Measurements from ENCODE around the gene EXD3. TPM values are rescaled to one million over a fixed set of nuclear protein-coding genes. Genes with fewer than 3 reads are reported as not detected.
"Not testable (repeated sequence)": the region's sequence is repeated elsewhere in the genome, so short reads cannot be mapped to it uniquely, and the experiment has no call there.

The EXD3 gene
- total RNA-seq, 1 donor: 6.1 TPM

GRCh38 chr9:137380606-137381005, 42.4 kb downstream of the EXD3 start:
- Histone ChIP-seq H3K4me1 (ENCODE audit: insufficient read depth, low read length) (no peaks in the 10 kb centered on the region), H3K4me3 (ENCODE audit: low read length) (no peak overlapping the region), H3K9me3 (ENCODE audit: low read depth, low read length) (no peaks in the 10 kb centered on the region), H3K27me3 (ENCODE audit: insufficient read depth, low read length) (no peaks in the 10 kb centered on the region)

- H3K27me3 ChIP-seq (ENCODE audit: insufficient read depth, low read length): no peaks in the 10 kb centered on the region
- no peaks in the 10 kb centered on the region for H3K9me3 ChIP-seq (ENCODE audit: low read depth, low read length)
Observed at GRCh38 chr9:137380171-137380570, 42.8 kb downstream of the EXD3 start.

GRCh38 chr9:137379761-137380161, 43.2 kb downstream of the EXD3 start:
- Histone ChIP-seq H3K9me3 (ENCODE audit: low read depth, low read length) (no peaks in the 10 kb centered on the region), H3K4me3 (ENCODE audit: low read length) (no peak overlapping the region), H3K4me1 (ENCODE audit: insufficient read depth, low read length) (no peaks in the 10 kb centered on the region), H3K27me3 (ENCODE audit: insufficient read depth, low read length) (no peaks in the 10 kb centered on the region)

More at GRCh38 chr9:137380171-137380570, 42.8 kb downstream of the EXD3 start:
- H3K4me3 ChIP-seq (ENCODE audit: low read length): no peak overlapping the region
- H3K4me1 ChIP-seq (ENCODE audit: insufficient read depth, low read length): no peaks in the 10 kb centered on the region

- H3K27me3 ChIP-seq (ENCODE audit: insufficient read depth, low read length); H3K9me3 ChIP-seq (ENCODE audit: low read depth, low read length); H3K4me3 ChIP-seq (ENCODE audit: low read length); H3K4me1 ChIP-seq (ENCODE audit: insufficient read depth, low read length): not testable (repeated sequence)
Observed at GRCh38 chr9:137378688-137379410, 44.1 kb downstream of the EXD3 start.

GRCh38 chr9:137376386-137376785, 46.6 kb downstream of the EXD3 start:
- no peaks in the 10 kb centered on the region for H3K4me1 ChIP-seq (ENCODE audit: insufficient read depth, low read length)
- no peaks in the 10 kb centered on the region for H3K9me3 ChIP-seq (ENCODE audit: low read depth, low read length)
- H3K4me3 ChIP-seq (ENCODE audit: low read length): no peak overlapping the region
- no peaks in the 10 kb centered on the region for H3K27me3 ChIP-seq (ENCODE audit: insufficient read depth, low read length)

- H3K9me3 ChIP-seq (ENCODE audit: low read depth, low read length): no peaks in the 10 kb centered on the region
- no peaks in the 10 kb centered on the region for H3K4me1 ChIP-seq (ENCODE audit: insufficient read depth, low read length)
- no peak overlapping the region for H3K4me3 ChIP-seq (ENCODE audit: low read length)
- no peaks in the 10 kb centered on the region for H3K27me3 ChIP-seq (ENCODE audit: insufficient read depth, low read length)
Observed at GRCh38 chr9:137375321-137376058, 47.5 kb downstream of the EXD3 start.

- H3K4me3 ChIP-seq (ENCODE audit: low read length): no peak overlapping the region
- no peaks in the 10 kb centered on the region for H3K4me1 ChIP-seq (ENCODE audit: insufficient read depth, low read length)
- H3K9me3 ChIP-seq (ENCODE audit: low read depth, low read length): no peaks in the 10 kb centered on the region
- H3K27me3 ChIP-seq (ENCODE audit: insufficient read depth, low read length): no peaks in the 10 kb centered on the region
Observed at GRCh38 chr9:137374131-137374845, 48.7 kb downstream of the EXD3 start.

GRCh38 chr9:137373611-137373980, 49.4 kb downstream of the EXD3 start:
- Histone ChIP-seq H3K9me3 (ENCODE audit: low read depth, low read length) (no peaks in the 10 kb centered on the region), H3K27me3 (ENCODE audit: insufficient read depth, low read length) (no peaks in the 10 kb centered on the region), H3K4me3 (ENCODE audit: low read length) (no peak overlapping the region), H3K4me1 (ENCODE audit: insufficient read depth, low read length) (no peaks in the 10 kb centered on the region)

- H3K4me1 ChIP-seq (ENCODE audit: insufficient read depth, low read length): no peaks in the 10 kb centered on the region
- no peak overlapping the region for H3K4me3 ChIP-seq (ENCODE audit: low read length)
- H3K27me3 ChIP-seq (ENCODE audit: insufficient read depth, low read length): no peaks in the 10 kb centered on the region
- H3K9me3 ChIP-seq (ENCODE audit: low read depth, low read length): no peaks in the 10 kb centered on the region
Observed at GRCh38 chr9:137372693-137373610, 50.0 kb downstream of the EXD3 start.

GRCh38 chr9:137371946-137372651, 50.9 kb downstream of the EXD3 start:
- Histone ChIP-seq H3K9me3 (ENCODE audit: low read depth, low read length) (no peaks in the 10 kb centered on the region), H3K27me3 (ENCODE audit: insufficient read depth, low read length) (no peaks in the 10 kb centered on the region), H3K4me3 (ENCODE audit: low read length) (no peak overlapping the region), H3K4me1 (ENCODE audit: insufficient read depth, low read length) (no peaks in the 10 kb centered on the region)

GRCh38 chr9:137371521-137371941, 51.4 kb downstream of the EXD3 start:
- Histone ChIP-seq H3K4me3 (ENCODE audit: low read length) (no peak overlapping the region), H3K27me3 (ENCODE audit: insufficient read depth, low read length) (no peaks in the 10 kb centered on the region), H3K4me1 (ENCODE audit: insufficient read depth, low read length) (no peaks in the 10 kb centered on the region), H3K9me3 (ENCODE audit: low read depth, low read length) (no peaks in the 10 kb centered on the region)

GRCh38 chr9:137370865-137371520, 52.0 kb downstream of the EXD3 start:
- Histone ChIP-seq H3K4me3 (ENCODE audit: low read length) (no peak overlapping the region), H3K4me1 (ENCODE audit: insufficient read depth, low read length) (no peaks in the 10 kb centered on the region), H3K27me3 (ENCODE audit: insufficient read depth, low read length) (no peaks in the 10 kb centered on the region), H3K9me3 (ENCODE audit: low read depth, low read length) (no peaks in the 10 kb centered on the region)

- H3K27me3 ChIP-seq (ENCODE audit: insufficient read depth, low read length): no peaks in the 10 kb centered on the region
- no peak overlapping the region for H3K4me3 ChIP-seq (ENCODE audit: low read length)
- H3K9me3 ChIP-seq (ENCODE audit: low read depth, low read length): no peaks in the 10 kb centered on the region
- H3K4me1 ChIP-seq (ENCODE audit: insufficient read depth, low read length): no peaks in the 10 kb centered on the region
Observed at GRCh38 chr9:137369911-137370764, 52.8 kb downstream of the EXD3 start.
